Right lobe of liver (tissue), 4 donors: ENCODE results near the gene CSF2.

Experiments used
- CTCF ChIP-seq, 4 donors: fragments of 200-600 bp in 3 of 4; fragments of 450-650 bp in 1 of 4; IDR thresholded peaks; one replicate each; pipeline versions ENCODE4 v1.5.1 to v1.8.0; 2016 to 2022; ENCODE audit warnings: antibody characterized with exemption in 4 of 4, mild to moderate bottlenecking in 2 of 4
- POLR2A ChIP-seq: fragments of 450-650 bp; IDR thresholded peaks from one replicate; pipeline ENCODE4 v1.6.1; 2017; ENCODE audit warnings: antibody characterized with exemption, mild to moderate bottlenecking
- donor health status: DM: no; HTN: no; CAD: no.
- donor health status: DM: no; HTN: no; CAD: no.
- donor health status: DM: no; HTN: yes; CAD: no.

GRCh38 chr5:132100672-132101261, 27.2 kb downstream of the CSF2 start:
- TF ChIP-seq POLR2A = no peak
- TF ChIP-seq CTCF (IDR thresholded peaks at IDR 0.05) = no peak
